Activated naive CD4-positive, alpha-beta T cell treated with anti-CD3 and anti-CD28 coated beads, Interleukin-2, amount 50 U/mL, for 24 hours (primary cell): Measurements from ENCODE around the gene NDUFV2.

Experiments used
- H3K27ac Mint-ChIP-seq: one replicate; pipeline ENCODE4 v1.8.0; 2021; ENCODE audit warnings: mild to moderate bottlenecking, mixed read lengths
- H3K27me3 Mint-ChIP-seq: one replicate; pipeline ENCODE4 v1.8.0; 2021; ENCODE audit warnings: mixed read lengths
- H3K36me3 Mint-ChIP-seq: one replicate; pipeline ENCODE4 v1.8.0; 2021; ENCODE audit warnings: mixed read lengths
- H3K4me1 Mint-ChIP-seq: one replicate; pipeline ENCODE4 v1.8.0; 2021; ENCODE audit warnings: mixed read lengths
- H3K4me3 Mint-ChIP-seq: one replicate; pipeline ENCODE4 v1.8.0; 2021; ENCODE audit warnings: mild to moderate bottlenecking, mixed read lengths
- H3K9me3 Mint-ChIP-seq: one replicate; pipeline ENCODE4 v1.8.0; 2021; ENCODE audit warnings: mixed read lengths

NDUFV2 gene

GRCh38 chr18:9177031-9177430, 74.5 kb downstream of the NDUFV2 start:
- no peaks in the 10 kb centered on the region for H3K27me3 Mint-ChIP-seq
- no peak overlapping the region for H3K4me3 Mint-ChIP-seq
- peaks cover 88% of the 10 kb centered on the region for H3K4me1 Mint-ChIP-seq
- H3K9me3 Mint-ChIP-seq = no peaks in the 10 kb centered on the region
- H3K36me3 Mint-ChIP-seq = peaks cover 16% of the 10 kb centered on the region
- H3K27ac Mint-ChIP-seq = no peak overlapping the region

- H3K27ac Mint-ChIP-seq = peak overlapping the region; percentile 36
- H3K36me3 Mint-ChIP-seq = peaks cover 12% of the 10 kb centered on the region
- H3K9me3 Mint-ChIP-seq = no peaks in the 10 kb centered on the region
- H3K4me3 Mint-ChIP-seq = no peak overlapping the region
- H3K27me3 Mint-ChIP-seq = no peaks in the 10 kb centered on the region
- H3K4me1 Mint-ChIP-seq = peaks cover 84% of the 10 kb centered on the region
Measured at GRCh38 chr18:9177466-9177865, 75.0 kb downstream of the NDUFV2 start.

- H3K4me1 Mint-ChIP-seq = peaks cover 83% of the 10 kb centered on the region
- H3K9me3 Mint-ChIP-seq = no peaks in the 10 kb centered on the region
- H3K27ac Mint-ChIP-seq = no peak overlapping the region
- H3K4me3 Mint-ChIP-seq = no peak overlapping the region
- H3K27me3 Mint-ChIP-seq = no peaks in the 10 kb centered on the region
- peaks cover 21% of the 10 kb centered on the region for H3K36me3 Mint-ChIP-seq
Measured at GRCh38 chr18:9178557-9178956, 76.1 kb downstream of the NDUFV2 start.

- H3K27me3 Mint-ChIP-seq = no peaks in the 10 kb centered on the region
- no peak overlapping the region for H3K27ac Mint-ChIP-seq
- H3K4me1 Mint-ChIP-seq = peaks cover 84% of the 10 kb centered on the region
- no peaks in the 10 kb centered on the region for H3K9me3 Mint-ChIP-seq
- H3K4me3 Mint-ChIP-seq = no peak overlapping the region
- H3K36me3 Mint-ChIP-seq = peaks cover 33% of the 10 kb centered on the region
Measured at GRCh38 chr18:9181275-9181674, 78.8 kb downstream of the NDUFV2 start.

DNA sequence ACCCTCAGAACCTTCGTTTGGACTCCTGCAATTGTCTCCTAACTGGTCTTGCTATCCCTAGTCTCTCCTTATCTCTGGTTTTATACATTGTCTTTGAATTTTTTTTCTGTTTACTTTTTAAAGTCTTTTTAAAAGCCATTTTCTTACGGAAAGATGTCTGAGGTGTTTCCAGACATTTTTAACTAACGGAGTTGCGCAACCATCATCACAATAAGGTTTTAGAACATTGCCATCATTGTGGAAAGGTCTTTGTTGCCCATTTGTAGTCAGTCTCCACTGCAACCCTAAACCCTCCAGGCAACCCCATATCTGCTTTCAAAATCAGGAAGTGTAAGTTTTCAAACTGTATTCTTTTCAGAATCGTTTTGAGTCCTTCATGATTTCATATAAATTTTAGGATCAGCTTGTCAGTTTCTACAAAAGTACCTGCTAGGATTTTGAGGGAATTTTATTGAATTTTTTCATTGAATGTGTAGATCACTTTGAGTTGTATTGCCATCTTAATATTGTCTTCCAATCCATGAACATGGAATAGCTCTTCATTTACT, 80.4 kb downstream of the NDUFV2 start:
- H3K27ac Mint-ChIP-seq = peak overlapping the region; percentile 76

More for the DNA sequence above, 80.4 kb downstream of the NDUFV2 start:
- H3K4me3 Mint-ChIP-seq = peak overlapping the region; percentile 50
- peaks cover 36% of the 10 kb centered on the region for H3K36me3 Mint-ChIP-seq
- no peaks in the 10 kb centered on the region for H3K27me3 Mint-ChIP-seq
- peaks cover 75% of the 10 kb centered on the region for H3K4me1 Mint-ChIP-seq
- H3K9me3 Mint-ChIP-seq = no peaks in the 10 kb centered on the region
